Activated naive CD4-positive, alpha-beta T cell (primary cell): ENCODE measurements around the gene SOX10.

Experiments
- DNase-seq, 4 experiments: peaks; one replicate each; lab custom pipeline; 2025; lab: John Stamatoyannopoulos, UW

SOX10 gene

DNA sequence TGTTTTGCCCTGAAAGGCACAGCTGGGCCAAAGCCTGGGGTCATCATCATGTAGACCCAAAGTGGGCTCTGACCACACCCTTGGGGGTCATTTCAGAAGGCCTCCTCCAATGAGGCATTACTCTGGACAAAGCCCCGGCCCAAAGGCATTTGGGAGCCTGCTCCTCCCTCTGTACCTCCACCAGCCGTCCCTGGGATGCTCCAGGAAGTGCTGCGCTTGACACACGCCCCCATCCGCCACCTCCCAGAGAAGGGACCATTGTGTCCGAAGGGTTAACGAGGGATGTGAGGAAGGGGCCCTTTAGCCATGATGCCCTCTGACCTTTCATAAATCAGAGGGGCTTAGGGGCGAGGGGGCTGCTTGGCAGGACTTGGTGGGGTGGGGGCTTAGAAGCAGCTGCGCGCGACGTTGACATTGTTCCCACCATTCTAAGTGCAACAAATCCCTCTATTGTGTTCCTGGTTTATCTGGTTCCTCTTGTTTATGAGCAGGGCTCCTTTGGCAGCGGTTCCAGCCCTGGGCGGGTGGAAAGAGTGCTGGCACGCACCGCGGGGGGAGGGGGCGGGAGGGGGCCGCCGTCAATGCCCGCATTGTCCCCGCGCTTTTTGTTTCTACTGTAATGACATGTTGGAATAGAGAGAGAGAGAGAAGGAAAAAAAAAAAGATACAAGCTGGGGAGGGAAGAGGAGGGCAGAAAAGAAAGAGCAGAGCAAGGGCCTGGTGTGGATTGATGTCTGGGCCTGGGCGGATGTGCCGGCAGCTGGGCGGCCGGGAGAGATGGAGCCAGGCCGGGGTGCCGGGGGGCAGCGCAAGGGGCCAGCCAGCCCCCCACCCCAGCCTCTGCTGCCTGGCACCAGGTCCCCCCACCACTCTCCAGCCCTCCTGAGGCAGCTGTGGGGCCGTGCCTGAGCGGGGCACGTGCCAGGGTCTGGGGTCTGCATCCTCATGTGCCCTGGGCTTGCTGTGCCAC, 32.1 kb upstream of the SOX10 start:
- no peak for DNase-seq

DNA sequence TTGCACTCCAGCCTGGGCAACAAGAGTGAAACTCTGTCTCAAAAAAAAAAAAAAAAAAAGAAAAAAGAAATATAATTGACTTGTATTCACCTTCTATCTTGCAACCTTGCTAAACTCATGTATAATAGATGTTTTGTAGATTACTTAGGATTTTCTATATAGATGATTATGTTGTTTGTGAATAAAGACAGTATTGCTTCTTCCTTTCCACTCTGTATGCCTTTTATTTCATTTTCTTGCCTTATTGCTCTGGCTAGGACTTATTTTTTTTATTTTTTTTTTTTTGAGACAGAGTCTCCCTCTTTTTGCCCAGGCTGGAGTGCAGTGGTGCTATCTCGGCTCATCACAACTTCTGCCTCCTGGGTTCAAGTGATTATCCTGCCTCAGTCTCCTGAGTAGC, 29.7 kb upstream of the SOX10 start:
- DNase-seq, result no peak

DNA sequence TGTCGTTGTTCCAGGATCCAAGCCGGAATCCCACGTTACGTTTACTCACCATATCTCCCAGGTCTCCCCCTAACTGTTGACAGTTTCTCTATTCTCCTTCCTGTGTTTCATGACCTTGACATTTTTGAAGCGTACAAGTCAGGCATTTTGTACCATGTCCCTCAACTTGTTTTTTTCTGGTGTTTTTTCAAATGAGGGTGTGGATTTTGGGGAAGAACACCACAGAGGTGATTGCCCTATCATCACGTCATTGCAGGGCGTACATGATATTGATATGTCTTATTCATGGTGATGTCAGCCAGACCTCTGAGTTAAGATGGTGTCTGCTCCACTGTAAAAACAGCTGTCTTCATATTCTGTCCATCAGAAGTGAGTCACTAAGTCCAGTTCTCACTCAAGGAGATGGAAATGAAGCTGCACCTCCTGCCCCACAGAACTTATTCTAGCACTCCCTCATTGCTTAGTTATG, 28.3 kb upstream of the SOX10 start:
- no peak for DNase-seq

DNA sequence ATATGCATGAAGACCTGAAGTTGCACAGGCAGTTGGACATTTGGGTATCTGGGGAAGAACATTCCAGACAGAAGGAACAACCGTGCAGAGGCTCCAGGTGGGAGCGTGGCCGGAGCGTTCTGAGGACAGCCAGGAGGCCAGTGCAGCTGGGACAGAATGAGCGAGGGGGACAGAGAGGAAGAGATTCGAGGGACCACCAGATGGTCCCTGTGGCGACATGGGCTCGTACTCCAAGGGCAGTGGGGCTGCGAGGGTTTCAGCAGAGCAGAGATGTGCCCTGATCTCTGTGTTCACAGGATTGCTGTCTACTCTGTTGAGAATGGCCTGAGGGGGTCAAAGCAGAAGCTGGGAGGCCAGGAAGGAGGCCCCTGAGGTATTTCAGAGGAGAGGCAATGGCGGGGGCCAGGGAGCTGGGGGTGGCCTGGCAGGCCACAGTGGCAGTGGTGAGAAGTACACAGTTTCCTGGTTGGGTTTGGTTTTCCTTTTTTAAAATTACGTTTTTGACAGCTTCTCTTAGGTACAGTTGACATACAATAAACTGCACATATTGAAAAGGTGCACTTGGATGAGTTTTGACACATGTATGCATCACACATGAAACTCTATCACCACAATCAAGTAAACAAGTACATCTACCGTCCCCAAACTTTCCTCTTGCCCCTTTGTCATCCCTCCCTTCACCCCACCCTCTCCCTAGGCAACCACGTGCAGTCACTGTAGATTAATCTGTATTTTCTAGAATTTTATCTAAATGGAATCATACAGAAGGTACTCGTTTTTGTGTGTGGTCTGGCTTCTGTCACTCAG, 24.8 kb upstream of the SOX10 start:
- no peak for DNase-seq

DNA sequence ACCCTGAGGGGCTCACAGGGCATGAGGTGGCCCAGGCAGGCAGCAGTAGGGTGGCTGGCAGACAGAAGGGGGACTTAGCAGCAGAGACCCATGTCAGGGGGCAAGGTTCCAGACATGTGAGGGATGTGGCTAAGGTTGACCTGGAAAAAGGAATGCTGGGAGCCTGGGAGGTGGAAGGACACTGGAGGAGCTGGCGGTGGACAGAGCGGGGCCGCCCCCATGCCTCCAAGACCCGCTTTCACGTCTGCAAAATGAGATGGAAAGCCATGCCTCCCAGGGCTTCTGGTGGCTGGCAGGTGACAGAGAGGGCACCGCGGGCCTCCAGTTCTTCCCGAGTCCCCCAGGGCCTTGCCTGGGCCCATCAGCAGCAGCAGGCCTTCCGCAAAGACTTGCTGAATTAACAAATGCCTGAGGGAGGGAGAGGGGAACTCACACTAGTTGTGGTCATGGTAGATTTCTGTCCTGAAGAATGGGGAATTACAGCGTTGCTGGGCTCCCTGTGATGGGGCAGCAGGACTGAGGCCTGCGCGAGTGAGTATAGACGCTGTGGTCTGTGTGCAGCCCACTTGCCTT, 23.1 kb upstream of the SOX10 start:
- DNase-seq, result no peak

DNA sequence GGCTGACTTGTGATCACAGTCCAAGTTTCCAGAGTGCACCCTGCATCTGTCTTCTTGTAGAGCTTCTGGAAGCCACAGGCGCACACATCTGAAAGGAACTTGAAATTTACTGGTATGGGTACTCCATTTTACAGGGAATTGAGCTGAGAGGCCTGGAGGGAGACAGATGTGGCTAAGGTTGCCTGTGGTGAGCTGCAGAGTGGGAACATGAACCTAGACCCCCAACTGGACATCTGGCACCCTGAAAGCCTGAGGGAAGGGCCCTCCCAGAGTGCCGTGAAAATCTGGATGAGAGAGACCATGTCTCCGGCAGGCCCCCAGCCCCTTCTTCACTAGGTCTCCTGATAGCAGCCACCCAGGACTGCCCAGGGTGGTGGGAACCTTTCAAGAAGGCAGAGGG, 22.6 kb upstream of the SOX10 start:
- no peak for DNase-seq

DNA sequence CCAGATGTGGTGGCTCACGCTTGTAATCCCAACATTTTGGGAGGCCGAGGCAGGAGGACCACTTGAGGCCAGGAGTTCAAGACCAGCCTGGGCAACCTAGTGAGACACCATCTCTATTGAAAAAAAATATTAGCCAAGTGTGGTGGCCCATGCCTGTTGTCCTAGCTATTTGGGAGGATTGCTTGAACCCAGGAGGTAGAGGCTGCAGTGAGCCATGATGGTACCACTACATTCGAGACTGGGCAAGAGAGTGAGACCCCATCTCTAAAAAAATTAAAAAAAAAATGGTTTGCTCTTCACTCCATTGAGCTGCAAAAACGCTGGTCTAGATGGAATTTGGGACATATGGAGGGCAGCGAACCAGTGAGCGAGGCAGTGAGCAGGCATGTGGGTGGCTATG, 21.6 kb upstream of the SOX10 start:
- DNase-seq, result no peak

DNA sequence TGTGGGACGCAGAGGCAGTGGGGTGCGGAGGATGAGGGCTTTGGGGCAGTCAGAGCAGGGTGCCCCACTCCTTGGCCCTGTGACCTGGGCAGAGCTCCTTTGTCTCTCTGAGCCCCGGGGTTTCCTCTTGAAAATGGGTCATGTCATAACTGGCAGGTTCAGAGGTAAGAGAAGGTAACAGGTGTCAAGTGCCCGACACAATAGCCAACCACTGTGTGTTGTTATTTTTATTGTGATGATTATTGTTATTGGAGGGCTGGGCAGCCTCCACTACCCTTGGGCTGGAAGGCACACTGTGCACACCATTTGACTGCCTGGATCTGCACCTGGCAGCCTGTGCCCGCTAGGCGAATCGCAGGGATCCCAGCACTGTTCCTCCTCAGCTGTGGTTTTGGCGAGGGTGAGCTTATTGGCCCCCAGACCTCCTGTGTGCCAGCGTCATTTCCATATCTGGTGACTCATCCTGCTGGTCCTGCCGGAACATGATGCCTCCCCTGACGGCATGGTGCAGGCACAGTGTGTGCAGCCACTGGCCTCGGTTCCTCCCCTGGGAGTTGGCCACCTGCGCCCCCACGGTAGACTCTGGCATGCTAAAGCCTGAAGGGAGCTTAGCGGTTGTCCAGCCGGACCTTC, 15.4 kb upstream of the SOX10 start:
- DNase-seq, result no peak

DNA sequence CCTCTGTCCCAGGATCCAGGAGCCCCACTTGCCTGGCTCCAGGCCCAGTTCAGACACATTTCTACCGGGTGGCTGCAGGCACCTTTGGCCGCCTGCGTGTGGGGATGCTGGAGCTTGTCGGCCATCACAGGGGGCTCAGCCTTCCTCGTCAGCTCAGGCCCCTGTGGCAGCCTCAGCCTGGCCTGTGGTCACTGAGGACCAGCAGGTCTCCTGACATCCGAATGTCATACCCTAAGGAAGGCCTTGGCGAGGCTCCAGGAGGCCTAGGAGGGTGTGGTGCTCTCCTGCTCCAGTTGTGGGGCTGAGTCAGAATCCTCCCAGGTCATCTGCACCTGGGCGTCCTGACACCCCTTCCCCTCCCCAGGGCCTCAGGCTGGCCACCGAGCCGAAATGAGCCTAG, 14.9 kb upstream of the SOX10 start:
- DNase-seq, result no peak

DNA sequence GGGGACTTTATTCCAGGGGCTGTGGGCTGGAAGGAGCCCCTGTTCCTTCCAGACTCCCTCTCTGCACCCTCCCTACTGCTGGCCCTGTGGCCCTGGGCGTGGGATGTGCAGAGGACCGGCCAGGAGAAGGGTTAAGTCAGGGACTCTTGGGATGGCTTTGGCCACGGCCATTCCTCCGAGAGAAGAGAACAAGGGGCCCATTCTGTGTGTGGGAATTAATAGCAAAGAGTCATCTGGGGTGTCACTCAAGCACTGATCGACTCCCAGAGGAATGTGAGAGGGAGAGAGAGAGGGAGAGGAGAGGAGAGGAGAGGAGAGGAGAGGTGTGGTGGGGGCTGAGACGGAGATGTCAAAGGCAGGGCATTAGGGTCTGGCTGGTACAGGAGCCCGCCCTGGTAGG, 14.2 kb upstream of the SOX10 start:
- DNase-seq, result no peak

DNA sequence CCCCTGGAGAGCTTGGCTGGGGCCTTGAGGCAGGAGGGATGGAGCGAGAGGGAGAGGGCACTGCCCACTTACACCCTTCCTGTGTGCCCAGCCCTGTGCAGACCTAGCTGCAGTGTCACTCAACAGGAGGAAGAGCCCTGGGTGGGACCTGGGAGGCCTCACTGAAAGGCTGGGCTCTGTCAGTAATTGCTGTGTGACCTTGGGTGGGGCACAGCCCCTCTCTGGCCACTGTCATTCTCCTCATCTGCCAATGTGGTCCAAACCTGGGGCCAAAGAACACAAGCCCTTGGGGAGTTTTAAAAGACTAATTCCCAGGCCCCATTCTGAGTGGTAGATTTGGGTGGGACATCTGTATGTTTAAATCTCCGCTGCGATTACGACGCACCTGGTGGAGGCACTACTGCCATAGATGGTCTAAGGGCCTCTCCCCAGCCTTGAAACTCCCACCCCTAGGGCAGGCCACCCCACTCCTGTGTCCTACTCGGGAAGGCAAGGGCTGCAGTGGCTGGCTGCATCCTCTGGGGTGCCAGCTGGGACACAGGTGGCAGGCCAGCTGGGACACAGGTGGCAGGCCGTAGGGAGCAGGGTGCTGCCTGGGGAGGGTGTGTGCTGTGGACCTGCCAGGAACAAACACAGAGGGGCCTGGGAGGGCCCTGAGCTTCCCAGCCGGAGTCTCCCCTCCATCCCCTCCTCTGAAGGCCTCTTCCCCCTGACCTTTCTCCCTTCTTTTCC, 12.3 kb upstream of the SOX10 start:
- DNase-seq, result no peak

DNA sequence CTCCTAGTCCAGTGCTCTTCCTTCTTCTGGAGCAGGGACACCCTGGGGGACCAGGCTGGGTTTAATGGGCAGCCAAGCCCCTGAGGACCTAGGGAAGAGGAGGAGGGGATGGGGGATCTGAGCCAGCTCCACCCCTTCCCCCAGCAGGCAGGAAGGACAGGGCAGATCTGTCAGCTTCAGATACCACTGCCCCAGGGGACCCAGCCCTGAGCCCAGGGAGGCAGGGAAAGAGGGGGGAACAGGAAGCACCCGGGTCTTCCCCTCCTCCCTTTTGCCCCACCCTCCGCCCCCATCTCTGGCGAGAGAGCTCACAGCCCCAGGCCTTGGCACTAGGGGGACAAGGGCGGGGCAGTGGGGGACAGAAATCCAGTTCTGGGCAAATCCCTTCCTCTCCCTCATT, 11.7 kb upstream of the SOX10 start:
- DNase-seq, result no peak

DNA sequence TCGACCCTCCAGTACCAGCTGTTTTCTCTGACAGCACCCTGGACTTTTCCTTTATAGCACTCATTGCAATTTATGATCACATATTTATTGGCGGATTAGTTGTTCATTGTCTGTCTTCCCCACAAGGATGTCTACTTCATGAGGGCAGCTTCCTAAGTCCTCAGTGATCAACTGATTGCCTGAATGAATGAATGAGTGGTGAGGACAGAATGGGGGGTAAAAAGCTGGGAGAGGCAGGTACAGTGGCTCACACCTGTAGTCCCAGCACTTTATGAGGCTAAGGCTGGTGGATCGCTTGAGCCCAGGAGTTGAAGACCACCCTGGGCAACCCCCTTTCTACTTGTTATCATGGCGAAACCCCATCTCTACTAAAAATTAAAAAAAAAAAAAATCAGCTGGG, 11.1 kb upstream of the SOX10 start:
- DNase-seq, result no peak

DNA sequence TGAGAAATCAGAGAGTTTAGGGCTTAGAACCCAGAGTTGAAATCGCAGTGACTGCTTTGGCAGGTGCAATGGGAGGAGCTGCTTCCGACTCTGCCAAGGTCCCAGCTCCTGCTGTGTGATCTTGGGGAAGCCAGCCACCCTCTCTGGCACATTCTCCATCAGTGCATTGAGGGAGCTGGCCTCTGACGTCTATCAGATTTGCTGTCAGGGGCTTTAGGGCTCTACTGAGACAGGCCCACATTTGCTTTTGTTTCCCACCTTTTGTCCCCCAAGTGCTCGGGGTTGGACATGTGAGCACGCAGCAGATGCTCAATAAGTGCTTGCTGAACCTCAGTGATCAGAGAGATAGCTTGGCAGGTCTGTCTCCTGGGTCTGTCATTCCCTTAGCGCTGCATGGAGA, 10.6 kb upstream of the SOX10 start:
- no peak for DNase-seq

DNA sequence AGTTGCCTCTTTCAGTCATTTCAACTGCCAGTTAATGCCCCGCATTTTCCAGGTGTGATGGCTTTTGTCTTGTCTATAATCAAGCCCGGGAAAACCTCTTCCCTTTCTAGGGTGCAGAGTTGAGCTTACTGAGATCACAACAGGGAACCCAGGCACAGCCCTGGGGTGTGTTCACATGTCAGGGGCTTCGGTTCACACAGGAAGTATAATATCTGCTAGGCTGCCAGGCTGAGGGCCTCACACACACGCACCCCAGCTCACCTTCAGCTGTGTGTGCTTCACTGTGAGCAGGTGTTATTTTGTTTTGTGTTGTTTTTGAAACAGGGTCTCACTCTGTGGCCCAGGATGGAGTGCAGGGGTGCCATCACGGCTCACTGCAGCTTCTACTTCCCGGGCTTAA, 9.7 kb upstream of the SOX10 start:
- no peak for DNase-seq

DNA sequence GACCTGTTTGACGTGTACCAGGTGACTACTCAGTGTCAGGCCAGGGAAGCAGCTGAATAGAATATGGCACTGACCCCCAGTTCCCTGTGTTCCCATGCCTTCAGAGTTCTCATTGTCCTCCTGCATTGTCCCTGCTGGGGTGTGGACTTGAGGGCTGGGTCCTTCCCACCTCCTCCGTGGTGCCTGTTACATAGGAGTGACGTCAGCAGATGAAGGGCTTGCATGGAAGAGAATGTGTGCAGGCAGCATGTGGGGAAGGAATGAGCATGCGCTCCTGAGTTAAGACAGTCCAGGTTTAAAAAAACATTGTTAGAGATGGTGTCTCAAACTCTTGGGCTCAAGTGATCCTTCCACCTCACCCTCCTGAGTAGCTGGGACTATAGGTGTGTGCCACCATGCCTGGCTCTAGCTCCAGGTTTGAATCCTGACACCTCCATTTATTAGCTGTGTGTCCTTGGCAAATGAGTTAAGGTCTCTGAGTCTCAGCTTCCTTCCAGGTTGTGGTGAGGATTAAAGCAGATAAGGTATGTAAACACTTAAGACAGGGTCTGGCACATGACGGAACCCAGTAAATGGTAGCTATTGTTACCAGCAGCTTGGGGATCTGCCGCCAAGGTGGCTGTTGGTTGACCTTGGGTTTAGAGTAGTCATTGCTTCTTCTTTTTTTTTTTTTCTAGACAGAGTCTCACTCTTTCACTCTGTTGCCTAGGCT, 7.5 kb upstream of the SOX10 start:
- DNase-seq, result no peak

DNA sequence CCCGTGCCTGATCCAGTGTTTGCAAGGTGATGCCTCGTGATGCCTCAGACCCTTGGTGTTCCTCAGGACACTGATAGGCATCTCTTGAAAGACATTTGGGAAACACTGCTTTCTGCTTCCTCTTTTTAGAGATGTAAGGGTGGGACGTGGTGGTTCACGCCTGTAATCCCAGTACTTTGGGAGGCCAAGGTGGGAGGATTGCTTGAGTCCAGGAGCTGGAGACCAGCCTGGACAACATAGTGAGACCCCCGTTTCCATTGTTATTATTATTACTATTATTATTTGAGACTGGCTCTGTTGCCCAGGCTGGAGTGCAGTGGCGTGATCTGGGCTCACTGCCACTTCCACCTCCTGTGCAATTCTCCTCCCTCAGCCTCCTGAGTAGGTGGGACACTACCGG, 6.5 kb upstream of the SOX10 start:
- no peak for DNase-seq

DNA sequence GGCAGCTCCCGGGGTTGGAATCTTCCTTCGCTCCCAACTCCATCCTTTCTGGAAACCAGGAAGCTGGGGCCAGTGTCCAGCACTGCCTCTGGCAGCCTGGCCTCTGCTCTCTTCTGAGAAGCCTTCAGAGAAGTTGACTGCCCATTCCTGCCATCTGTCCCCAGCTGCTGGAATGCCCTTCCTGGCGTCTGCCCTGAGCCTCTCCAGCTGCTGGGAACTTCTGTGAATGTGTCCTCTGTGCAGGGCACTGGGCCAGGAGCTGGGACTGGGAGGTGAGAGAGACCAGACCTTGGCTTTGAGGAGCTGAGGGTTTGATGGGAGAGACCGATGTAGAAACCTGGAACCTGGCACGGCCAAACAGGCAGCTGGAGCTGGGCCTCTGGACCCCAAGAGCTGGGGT, 5.9 kb upstream of the SOX10 start:
- DNase-seq, result no peak

DNA sequence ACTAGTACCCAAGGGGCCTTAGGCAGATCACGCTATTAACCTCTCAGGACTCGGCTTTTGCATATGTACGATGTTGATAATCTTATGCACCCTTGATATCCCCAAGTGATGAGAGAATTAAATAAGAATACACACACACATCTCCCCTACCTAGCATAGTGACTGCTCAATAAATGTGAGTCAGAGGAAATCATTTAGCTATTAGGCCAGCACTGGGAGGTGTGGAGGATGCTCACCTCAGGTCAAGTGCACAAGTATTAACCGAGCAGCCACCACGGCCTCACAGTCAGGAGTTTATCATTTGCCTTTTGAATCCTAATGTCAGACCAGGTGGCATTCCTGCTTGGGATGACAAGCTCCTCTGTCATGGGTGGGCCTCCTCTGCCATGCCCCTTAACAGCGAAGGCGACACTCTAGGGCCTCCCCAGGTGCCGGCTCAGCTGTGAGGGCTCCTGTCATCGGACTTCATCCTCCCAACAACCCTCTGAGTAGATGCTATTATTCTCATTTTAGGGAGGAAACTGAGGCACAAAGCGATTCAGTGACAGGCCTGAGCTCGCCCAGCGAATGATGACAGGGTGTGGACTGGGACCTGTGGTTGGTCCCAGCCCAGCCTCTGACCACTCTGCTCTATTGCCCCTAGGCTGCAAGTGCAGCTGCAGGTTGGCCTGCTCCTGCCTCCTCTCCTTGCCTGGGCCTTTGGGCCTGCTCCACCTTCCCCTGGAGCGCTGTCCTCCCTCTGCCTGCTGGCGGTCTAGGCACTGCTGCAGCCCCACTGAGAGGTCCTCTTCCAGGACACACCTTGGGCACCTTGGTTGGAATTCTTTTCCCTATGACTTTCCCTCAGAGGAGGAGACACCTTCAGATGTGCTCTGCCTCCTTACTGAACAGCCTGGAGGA, 5.0 kb upstream of the SOX10 start:
- DNase-seq, result no peak

DNA sequence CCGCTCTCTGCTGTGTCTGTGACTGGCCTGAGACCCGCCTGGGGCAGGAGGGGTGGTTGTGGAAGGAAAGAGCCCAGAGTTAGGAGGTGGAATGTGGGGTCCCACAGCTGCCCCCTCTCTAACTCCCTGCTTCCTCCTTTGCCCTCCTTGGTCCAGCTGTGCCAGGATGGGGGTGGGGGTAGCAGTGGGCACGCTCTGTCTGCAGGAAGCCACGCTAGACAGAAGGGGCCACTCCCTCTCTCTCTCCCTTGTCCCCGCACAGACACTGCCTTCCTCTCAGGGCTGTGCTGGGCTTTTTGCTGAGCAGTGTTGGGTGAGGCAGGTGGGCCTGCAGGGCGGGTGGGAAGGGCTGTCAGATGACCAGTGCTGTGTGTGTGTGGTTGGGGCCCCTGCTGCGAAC, 2.0 kb upstream of the SOX10 start:
- no peak for DNase-seq
